Loucy (cell line): ENCODE results near the gene COL27A1.

ENCODE experiments used
- CTCF ChIP-seq: fragments of 200-600 bp; sonication (generic); conservative IDR thresholded peaks from 2 replicates; pipeline ENCODE4 v1.5.1; 2014; ENCODE audit warnings: mild to moderate bottlenecking, antibody characterized with exemption, low read length
- EZH2phosphoT487 ChIP-seq: fragments of 200-600 bp; IDR thresholded peaks from 2 replicates; pipeline ENCODE4 v1.6.1; 2018; ENCODE audit warnings: antibody characterized with exemption, mild to moderate bottlenecking, moderate library complexity, borderline replicate concordance

GRCh38 chr9:114214181-114214580 lies 58.8 kb downstream of the COL27A1 start:
- TF ChIP-seq CTCF (no peak), EZH2phosphoT487 (no peak)
